B cell (primary cell): ENCODE results near the gene POLR1D. TPM values are rescaled to one million over a fixed set of nuclear protein-coding genes. Genes with fewer than 3 reads are reported as not detected.

ENCODE experiments used
- ATAC-seq: fragments of 200-7000 bp; cut with Tn5 transposase; one replicate; pipeline ENCODE4 v1.10.0; 2021; ENCODE audit warnings: low read depth, mild to moderate bottlenecking, moderate number of reproducible peaks, moderate library complexity
- CTCF ChIA-PET: fragments of 350-600 bp; sonication (Branson Sonifier 250); formaldehyde crosslinking; loops from one replicate; lab custom pipeline; 2021; ENCODE audit warnings: antibody characterized with exemption, inconsistent platforms; lab: Charles Lee
- POLR2A ChIA-PET: fragments of 350-600 bp; sonication (Branson Sonifier 250); formaldehyde crosslinking; loops from one replicate; lab custom pipeline; 2021; ENCODE audit warnings: antibody characterized with exemption; lab: Charles Lee
- DNase-seq: peaks from one replicate; pipeline ENCODE4 v3.0.0; 2013
- H2AFZ ChIP-seq: 2 replicates; pipeline ENCODE4 v1.6.1; 2012; ENCODE audit warnings: mild to moderate bottlenecking, low read depth, low read length; ENCODE audit not compliant: insufficient read depth, poor library complexity, severe bottlenecking
- H3K27ac ChIP-seq, 2 donors: 1 replicate in 1 of 2; 2 replicates in 1 of 2; pipeline ENCODE4 v1.5.1; 2012 to 2013; ENCODE audit warnings: low read length in 2 of 2, mild to moderate bottlenecking in 2 of 2, moderate library complexity in 1 of 2
- H3K27me3 ChIP-seq, 4 experiments: fragments of 200-600 bp in 1 of 4; sonication (generic) in 1 of 4; replicated peaks in 1 of 4; 1 replicate in 2 of 4; 2 replicates in 2 of 4; pipeline versions ENCODE4 v1.6.1 to v1.7.0; 2013 to 2016; ENCODE audit warnings: low read length in 3 of 4, mild to moderate bottlenecking in 2 of 4, mixed read lengths in 1 of 4, moderate library complexity in 1 of 4; ENCODE audit not compliant: insufficient read depth in 4 of 4, control insufficient read depth in 3 of 4; ENCODE audit errors: control extremely low read depth in 1 of 4
- H3K36me3 ChIP-seq, 2 experiments: replicated peaks in 1 of 2; 1 replicate in 1 of 2; 2 replicates in 1 of 2; pipeline versions ENCODE4 v1.6.1 to v1.7.1; 2013; ENCODE audit warnings: low read length in 1 of 2; ENCODE audit not compliant: insufficient read depth in 2 of 2, control insufficient read depth in 1 of 2; ENCODE audit errors: control extremely low read depth in 1 of 2, extremely low read depth in 1 of 2
- H3K4me1 ChIP-seq, 2 donors: fragments of 200-600 bp in 1 of 2; sonication (generic) in 1 of 2; 1 replicate in 1 of 2; 2 replicates in 1 of 2; pipeline versions ENCODE4 v1.5.1 to v1.6.1; 2013 to 2017; ENCODE audit warnings: low read length in 2 of 2; ENCODE audit not compliant: control insufficient read depth in 2 of 2, insufficient read depth in 2 of 2
- H3K4me2 ChIP-seq: replicated peaks from 2 replicates; pipeline ENCODE3; 2012; ENCODE audit warnings: mild to moderate bottlenecking, low read depth, low read length; ENCODE audit not compliant: poor library complexity, severe bottlenecking
- H3K4me3 ChIP-seq, 5 experiments: fragments of 200-600 bp in 1 of 5; sonication (generic) in 1 of 5; 1 replicate in 3 of 5; 2 replicates in 2 of 5; pipeline versions ENCODE4 v1.5.1 to v1.7.0; 2011 to 2016; ENCODE audit warnings: low read length in 4 of 5, mild to moderate bottlenecking in 4 of 5, low read depth in 2 of 5, control low read depth in 1 of 5, moderate library complexity in 1 of 5; ENCODE audit not compliant: insufficient read depth in 1 of 5; ENCODE audit errors: control extremely low read depth in 1 of 5, extremely low read depth in 1 of 5
- H3K79me2 ChIP-seq: fragments of 200-600 bp; sonication (generic); one replicate; pipeline ENCODE4 v1.6.0; 2016; ENCODE audit warnings: low read length; ENCODE audit not compliant: control insufficient read depth, insufficient read depth
- H3K9ac ChIP-seq: fragments of 200-600 bp; sonication (generic); 2 replicates; pipeline ENCODE4 v1.6.1; 2017; ENCODE audit warnings: mild to moderate bottlenecking, low read length, moderate library complexity
- H3K9me3 ChIP-seq, 3 donors: one replicate each; pipeline versions ENCODE4 v1.6.1 to v1.7.1; 2013; ENCODE audit warnings: low read length in 2 of 3; ENCODE audit not compliant: control insufficient read depth in 2 of 3, insufficient read depth in 1 of 3; ENCODE audit errors: control extremely low read depth in 1 of 3
- H4K20me1 ChIP-seq: 2 replicates; pipeline ENCODE4 v1.6.0; 2012; ENCODE audit warnings: mild to moderate bottlenecking, low read length; ENCODE audit not compliant: insufficient read depth, control insufficient read depth, poor library complexity, severe bottlenecking
- H3K27ac Mint-ChIP-seq: one replicate; pipeline ENCODE4 v1.8.0; 2021; ENCODE audit warnings: mixed read lengths
- H3K27me3 Mint-ChIP-seq: one replicate; pipeline ENCODE4 v1.8.0; 2021; ENCODE audit warnings: mixed read lengths
- H3K4me1 Mint-ChIP-seq: one replicate; pipeline ENCODE4 v1.8.0; 2021; ENCODE audit warnings: mixed read lengths
- H3K4me3 Mint-ChIP-seq: one replicate; pipeline ENCODE4 v1.8.0; 2021; ENCODE audit warnings: mixed read lengths
- H3K9me3 Mint-ChIP-seq: one replicate; pipeline ENCODE4 v1.8.0; 2022; ENCODE audit warnings: mixed read lengths; ENCODE audit not compliant: insufficient read depth
- EZH2 ChIP-seq: IDR thresholded peaks from 2 replicates; pipeline ENCODE4 v1.6.1; 2012; ENCODE audit warnings: borderline replicate concordance, low read depth, mild to moderate bottlenecking, moderate library complexity, low read length; ENCODE audit not compliant: insufficient read depth, poor library complexity, severe bottlenecking
- WGBS: methylation state at CpG from one replicate; pipeline ENCODE4 v1.1.5; 2013; ENCODE audit warnings: missing lambda C conversion rate; ENCODE audit not compliant: insufficient coverage; 5-methylcytosine and 5-hydroxymethylcytosine counted together
- intact Hi-C: fragments of 100-400 bp; cut with micrococcal nuclease; formaldehyde crosslinking; loops from one replicate; pipeline ENCODE4 v1.10.0; 2022
- polyA plus RNA-seq: library from polyadenylated mRNA; depleted of rRNA; stranded (reverse); fragments of >200 nt; gene quantifications from 2 replicates; pipeline ENCODE4 v1.2.3, GENCODE V29; 2012
- total RNA-seq, 2 donors: library from RNA; stranded (reverse); fragments of 120-200 nt in 1 of 2; gene quantifications; 1 replicate in 1 of 2; 2 replicates in 1 of 2; pipeline versions ENCODE4 v1.2.3 to v1.2.4, GENCODE V29; 2013 to 2022
- TF ChIP-seq, protein P1 (sequence below): fragments of 200-600 bp; IDR thresholded peaks from one replicate; pipeline ENCODE4 v1.8.0; 2022; ENCODE audit warnings: antibody characterized with exemption, mild to moderate bottlenecking

POLR1D gene
- total and polyA plus RNA-seq, 2 donors (not counting 1 experiment from before 2014, with no cell fraction given): 130 to 144 TPM

DNA sequence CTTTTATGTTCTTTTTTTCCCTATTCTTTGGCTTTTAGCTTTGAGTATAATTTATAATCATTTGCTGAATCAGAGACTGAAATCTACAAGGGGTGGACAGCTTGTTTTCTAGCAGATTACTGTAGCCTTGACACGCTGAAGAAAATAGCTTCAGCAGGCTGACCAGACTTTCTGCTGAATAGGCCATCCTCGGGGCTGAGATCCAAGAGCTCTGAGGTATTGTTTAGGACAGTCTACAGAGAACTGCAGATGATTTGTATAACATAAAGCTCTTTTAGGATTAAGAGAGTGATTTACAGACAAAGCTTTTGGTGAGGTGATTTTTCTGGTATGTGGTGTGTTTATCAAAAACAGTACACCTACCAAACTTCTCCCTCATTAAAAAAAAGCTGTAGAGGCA is 16.8 kb downstream of the POLR1D start:
- no peak for ATAC-seq
- no peak overlapping the region for H3K27ac Mint-ChIP-seq

DNA sequence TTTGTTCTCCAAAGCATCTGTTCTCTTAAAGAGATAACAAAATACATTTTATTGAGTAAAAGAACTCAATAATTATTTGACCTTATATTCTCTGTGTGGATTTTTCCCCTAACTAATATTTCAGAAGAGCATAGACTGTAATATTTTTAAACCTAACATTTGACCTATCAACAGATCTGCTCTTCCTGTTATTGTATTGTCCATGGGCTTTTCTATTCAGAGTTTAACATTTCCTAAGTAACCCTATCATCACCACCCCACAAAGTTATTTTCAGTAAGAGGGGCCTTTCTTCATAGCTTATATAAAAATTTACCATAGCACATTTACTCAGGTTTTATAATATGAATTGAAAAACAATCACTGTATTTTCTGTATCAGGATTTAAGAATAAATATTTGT is 17.5 kb downstream of the POLR1D start:
- ChIA-PET CTCF (interaction anchor here (0.6 kb wide), 1 partner anchor 275 kb away, joined by 3 read pairs; no protein-coding TSS in a partner anchor), POLR2A (no interaction called here)
- H3K4me2 ChIP-seq: no peak overlapping the region
- Mint-ChIP-seq H3K27ac (no peak overlapping the region), H3K9me3 (no peaks in the 10 kb centered on the region), H3K27me3 (no peaks in the 10 kb centered on the region), H3K4me1 (peaks cover 39% of the 10 kb centered on the region), H3K4me3 (no peak overlapping the region)
- H3K9me3 ChIP-seq: no peaks in the 10 kb centered on the region
- intact Hi-C loops: no loop called here
- no peaks in the 10 kb centered on the region for H3K27me3 ChIP-seq
- H3K4me3 ChIP-seq: no peak overlapping the region
- no peak for TF ChIP-seq EZH2
- TF ChIP-seq, protein P1, sequence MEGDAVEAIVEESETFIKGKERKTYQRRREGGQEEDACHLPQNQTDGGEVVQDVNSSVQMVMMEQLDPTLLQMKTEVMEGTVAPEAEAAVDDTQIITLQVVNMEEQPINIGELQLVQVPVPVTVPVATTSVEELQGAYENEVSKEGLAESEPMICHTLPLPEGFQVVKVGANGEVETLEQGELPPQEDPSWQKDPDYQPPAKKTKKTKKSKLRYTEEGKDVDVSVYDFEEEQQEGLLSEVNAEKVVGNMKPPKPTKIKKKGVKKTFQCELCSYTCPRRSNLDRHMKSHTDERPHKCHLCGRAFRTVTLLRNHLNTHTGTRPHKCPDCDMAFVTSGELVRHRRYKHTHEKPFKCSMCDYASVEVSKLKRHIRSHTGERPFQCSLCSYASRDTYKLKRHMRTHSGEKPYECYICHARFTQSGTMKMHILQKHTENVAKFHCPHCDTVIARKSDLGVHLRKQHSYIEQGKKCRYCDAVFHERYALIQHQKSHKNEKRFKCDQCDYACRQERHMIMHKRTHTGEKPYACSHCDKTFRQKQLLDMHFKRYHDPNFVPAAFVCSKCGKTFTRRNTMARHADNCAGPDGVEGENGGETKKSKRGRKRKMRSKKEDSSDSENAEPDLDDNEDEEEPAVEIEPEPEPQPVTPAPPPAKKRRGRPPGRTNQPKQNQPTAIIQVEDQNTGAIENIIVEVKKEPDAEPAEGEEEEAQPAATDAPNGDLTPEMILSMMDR: no peak
- no peak for ATAC-seq
- H3K79me2 ChIP-seq: peaks cover 67% of the 10 kb centered on the region
- no peak for DNase-seq
- H3K36me3 ChIP-seq: peaks cover 3% of the 10 kb centered on the region in 2 experiments
- H2AFZ ChIP-seq: no peak overlapping the region
- no peak overlapping the region for H3K27ac ChIP-seq
- no peaks in the 10 kb centered on the region for H3K4me1 ChIP-seq
- H3K9ac ChIP-seq: no peak overlapping the region
- H4K20me1 ChIP-seq: peaks cover 33% of the 10 kb centered on the region

More for the DNA sequence above, 16.8 kb downstream of the POLR1D start:
- Histone ChIP-seq H3K4me2 (no peak overlapping the region), H3K9ac (no peak overlapping the region), H3K4me1 (no peaks in the 10 kb centered on the region), H3K27ac (no peak overlapping the region), H3K79me2 (peaks cover 65% of the 10 kb centered on the region), H3K36me3 (peaks cover 0 to 3% of the 10 kb centered on the region in 2 experiments), H3K4me3 (no peak overlapping the region), H4K20me1 (peaks cover 33% of the 10 kb centered on the region), H2AFZ (no peak overlapping the region), H3K9me3 (no peaks in the 10 kb centered on the region), H3K27me3 (no peaks in the 10 kb centered on the region)
- no peak for DNase-seq
- POLR2A ChIA-PET: no interaction called here
- Mint-ChIP-seq H3K27me3 (no peaks in the 10 kb centered on the region), H3K9me3 (no peaks in the 10 kb centered on the region), H3K4me1 (peaks cover 39% of the 10 kb centered on the region), H3K4me3 (no peak overlapping the region)
- CTCF ChIA-PET: no interaction called here
- 100% methylated on average over 1 of the region's 2 CpGs for WGBS
- no peak for TF ChIP-seq EZH2
- intact Hi-C loops: no loop called here
